Esophagus muscularis mucosa (tissue), 4 donors: ENCODE measurements around the gene PLEKHG4B.

ENCODE experiments used
- EP300 ChIP-seq: sonication (generic); formaldehyde crosslinking; IDR thresholded peaks from one replicate; pipeline ENCODE4 v1.6.1; 2017; ENCODE audit warnings: antibody characterized with exemption
- POLR2A ChIP-seq: fragments of 450-650 bp; IDR thresholded peaks from one replicate; pipeline ENCODE4 v1.6.1; 2017; ENCODE audit warnings: antibody characterized with exemption, moderate library complexity, mild to moderate bottlenecking, low read depth
- POLR2AphosphoS5 ChIP-seq, 2 donors: sonication (generic); formaldehyde crosslinking; IDR thresholded peaks; one replicate each; pipeline ENCODE4 v1.6.1; 2017; ENCODE audit warnings: antibody characterized with exemption in 2 of 2
- TF ChIP-seq, protein P1 (sequence below), 3 experiments: fragments of 200-600 bp in 2 of 3; fragments of 450-650 bp in 1 of 3; sonication (generic) in 2 of 3; IDR thresholded peaks; one replicate each; pipeline ENCODE4 v1.5.1; 2017 to 2019; ENCODE audit warnings: antibody characterized with exemption in 3 of 3, mild to moderate bottlenecking in 2 of 3, moderate library complexity in 1 of 3

DNA sequence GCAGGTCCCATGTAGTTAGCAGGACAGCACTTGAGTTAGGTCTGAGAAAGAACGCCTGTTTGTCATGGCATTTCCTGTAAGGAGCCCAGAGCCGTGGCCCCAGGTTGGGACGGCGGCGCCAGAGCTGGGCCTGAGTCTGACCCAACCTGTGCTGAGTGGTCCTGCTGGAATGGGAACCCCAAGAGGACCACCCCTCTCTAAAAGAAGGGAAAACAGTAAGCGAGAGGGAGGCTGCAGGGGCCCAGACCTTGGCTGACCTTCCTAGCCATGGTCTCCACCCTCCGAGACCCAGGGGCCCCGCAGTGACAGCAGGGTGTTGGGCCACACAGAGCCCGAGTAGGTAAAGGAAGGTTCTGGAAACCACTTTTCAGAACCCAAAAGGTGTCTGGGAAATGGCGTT, 97.5 kb downstream of the PLEKHG4B start:
- no peak for TF ChIP-seq EP300
- TF ChIP-seq, protein P1, sequence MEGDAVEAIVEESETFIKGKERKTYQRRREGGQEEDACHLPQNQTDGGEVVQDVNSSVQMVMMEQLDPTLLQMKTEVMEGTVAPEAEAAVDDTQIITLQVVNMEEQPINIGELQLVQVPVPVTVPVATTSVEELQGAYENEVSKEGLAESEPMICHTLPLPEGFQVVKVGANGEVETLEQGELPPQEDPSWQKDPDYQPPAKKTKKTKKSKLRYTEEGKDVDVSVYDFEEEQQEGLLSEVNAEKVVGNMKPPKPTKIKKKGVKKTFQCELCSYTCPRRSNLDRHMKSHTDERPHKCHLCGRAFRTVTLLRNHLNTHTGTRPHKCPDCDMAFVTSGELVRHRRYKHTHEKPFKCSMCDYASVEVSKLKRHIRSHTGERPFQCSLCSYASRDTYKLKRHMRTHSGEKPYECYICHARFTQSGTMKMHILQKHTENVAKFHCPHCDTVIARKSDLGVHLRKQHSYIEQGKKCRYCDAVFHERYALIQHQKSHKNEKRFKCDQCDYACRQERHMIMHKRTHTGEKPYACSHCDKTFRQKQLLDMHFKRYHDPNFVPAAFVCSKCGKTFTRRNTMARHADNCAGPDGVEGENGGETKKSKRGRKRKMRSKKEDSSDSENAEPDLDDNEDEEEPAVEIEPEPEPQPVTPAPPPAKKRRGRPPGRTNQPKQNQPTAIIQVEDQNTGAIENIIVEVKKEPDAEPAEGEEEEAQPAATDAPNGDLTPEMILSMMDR (IDR thresholded peaks at IDR 0.05): no peak
- no peak for TF ChIP-seq POLR2A
- no peak for TF ChIP-seq POLR2AphosphoS5 (IDR thresholded peaks at IDR 0.05)
